Activated CD4-positive, alpha-beta T cell treated with anti-CD3 and anti-CD28 coated beads, Interleukin-2, Interleukin-4, amounts not matched to agents 100 ng/mL and 50 ng/mL, durations not matched to agents 16 hours and 8 hours (primary cell): ENCODE data around the gene VSX1.

Source experiments
- DNase-seq: peaks from one replicate; pipeline ENCODE4 v3.0.0-alpha.2; 2020; ENCODE audit warnings: low spot score

Gene VSX1

DNA sequence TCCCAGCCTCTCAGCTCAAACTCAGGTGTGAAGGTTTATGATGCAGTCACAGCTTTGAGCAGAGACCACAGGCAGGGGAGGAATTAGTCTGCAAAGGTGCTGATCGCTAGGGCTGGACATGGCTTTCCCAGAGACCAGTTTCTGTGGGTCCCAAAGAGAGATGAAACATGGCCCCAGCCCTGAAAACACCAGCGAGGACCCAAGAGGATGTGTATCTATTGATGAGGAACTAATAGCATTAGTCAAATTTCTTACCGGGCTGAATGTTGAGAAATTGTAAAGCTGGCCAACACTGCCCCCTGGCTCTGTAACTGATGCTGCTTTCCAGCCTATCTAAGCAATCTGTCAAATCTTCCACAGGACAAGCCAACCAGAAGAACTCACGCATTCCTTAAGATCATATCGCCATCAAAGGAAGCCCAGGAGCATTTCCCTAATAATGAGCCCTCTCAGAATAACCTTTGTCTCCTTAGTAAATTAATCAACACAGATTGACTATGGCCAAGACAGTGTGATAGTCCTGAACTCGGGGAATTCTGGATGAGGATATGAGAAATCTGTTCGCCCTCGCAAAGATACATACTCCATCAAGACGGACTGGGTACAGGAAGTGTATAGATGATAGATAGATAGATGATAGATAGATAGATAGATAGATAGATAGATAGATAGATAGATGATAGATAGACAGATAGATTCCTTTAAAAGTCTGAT, 16.2 kb downstream of the VSX1 start:
- peak; percentile 46 for DNase-seq

DNA sequence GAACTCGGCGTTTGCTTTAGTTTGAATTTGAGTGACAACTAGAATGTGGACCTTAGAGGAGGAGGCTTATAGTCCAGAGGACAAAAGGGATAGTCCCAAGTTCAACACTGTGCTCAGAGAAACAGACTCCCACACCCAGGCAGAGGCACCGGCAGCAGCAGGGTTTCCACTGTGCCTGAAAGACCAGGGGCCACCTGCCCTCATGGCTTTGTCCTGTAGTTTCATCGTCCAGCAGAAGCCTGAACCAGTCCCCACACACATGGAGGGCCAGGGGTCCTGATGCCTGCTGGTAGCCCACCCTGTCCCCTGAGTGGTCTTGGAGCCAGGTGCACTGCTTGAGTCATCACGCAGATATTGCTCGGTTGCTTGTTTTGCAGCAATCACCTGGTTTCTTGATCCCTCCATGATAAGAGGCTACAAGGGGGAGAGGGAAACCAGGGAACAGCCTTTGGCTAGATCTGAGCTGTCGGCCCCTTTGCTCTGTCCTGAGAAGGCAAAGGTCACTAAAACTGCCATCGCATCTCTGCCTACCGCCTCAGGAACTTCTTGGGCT, 16.8 kb downstream of the VSX1 start:
- DNase-seq = no peak

DNA sequence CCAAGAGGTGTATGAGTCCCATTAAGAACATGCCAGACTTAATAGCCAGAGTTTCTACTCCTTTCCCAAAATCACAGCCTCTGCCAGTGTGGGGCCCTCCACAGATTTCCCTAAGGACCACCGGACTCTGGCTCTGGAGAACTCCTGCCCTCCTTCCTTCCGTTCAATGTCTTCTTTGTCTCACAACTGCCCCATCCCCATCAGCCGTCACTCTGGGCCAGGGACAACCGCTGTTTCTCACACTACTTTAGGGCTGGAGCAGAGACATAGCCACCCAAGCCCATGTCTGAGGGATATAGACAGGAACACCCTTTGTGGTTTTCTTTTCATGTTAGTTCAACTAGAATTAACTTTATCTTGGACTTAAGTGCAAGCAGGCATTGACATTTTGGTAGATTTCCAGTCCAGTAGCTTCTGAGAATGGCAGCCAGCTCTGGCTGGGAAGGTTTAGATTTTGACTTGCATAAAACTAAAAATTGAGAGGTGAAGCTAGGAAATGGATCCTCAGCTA, 17.3 kb downstream of the VSX1 start:
- no peak for DNase-seq

DNA sequence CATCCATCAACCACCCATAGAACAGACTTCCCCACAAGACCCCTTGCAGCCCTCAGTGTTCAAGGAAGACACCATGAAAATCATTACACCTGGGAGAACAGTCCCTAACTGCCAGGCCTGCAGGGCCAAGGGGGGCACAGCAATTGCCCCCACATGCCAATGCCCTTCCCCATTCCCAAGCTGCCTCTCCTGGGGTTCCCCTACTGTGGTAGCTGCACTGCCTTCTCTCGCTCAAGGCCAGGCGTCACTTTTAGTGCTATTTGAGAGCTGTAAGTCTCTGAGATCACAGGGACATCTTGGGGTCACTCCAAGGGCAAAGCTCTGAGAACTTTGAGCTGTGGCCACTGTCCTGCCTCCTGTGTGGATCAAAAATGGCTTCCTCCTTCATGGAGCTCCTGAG, 18.0 kb downstream of the VSX1 start:
- DNase-seq = no peak

DNA sequence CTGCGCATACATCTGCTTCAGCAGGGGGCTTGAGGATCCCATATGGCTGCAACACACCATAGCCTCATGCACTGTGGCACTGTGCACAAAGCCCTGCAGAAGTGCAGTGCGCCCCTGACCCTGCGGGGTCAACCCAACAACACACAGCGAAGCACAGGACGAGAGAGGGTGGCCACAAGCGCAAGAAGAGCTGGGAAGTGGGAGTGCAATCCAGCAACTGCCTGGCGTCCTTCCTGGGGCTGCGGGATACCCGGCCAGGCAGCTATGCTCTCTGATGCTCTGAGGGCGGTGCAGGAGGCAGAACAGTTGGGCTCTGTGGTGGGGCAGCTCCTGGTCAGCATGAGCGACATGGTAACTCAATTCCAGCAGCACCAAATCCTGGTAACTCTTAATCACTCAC, 18.4 kb downstream of the VSX1 start:
- DNase-seq = no peak

DNA sequence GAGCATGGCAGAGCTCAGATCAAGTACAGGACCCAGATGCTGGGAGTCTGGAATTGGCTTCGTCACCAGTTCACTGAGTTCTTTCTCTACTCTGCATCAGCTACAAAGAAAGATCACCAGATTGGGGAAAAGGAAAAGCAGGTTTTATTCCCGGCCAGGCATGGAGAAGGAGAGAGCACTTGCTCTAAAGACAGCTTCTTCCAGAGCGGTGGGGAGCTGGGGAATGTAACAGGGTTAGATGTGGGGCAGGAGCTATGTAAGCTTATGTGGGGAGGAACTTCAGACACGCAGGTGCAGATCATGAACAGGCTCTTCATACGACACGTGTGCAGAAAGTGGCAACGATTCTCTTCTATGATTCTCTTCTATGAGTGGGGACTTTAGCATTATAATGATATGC, 19.1 kb downstream of the VSX1 start:
- DNase-seq = no peak

DNA sequence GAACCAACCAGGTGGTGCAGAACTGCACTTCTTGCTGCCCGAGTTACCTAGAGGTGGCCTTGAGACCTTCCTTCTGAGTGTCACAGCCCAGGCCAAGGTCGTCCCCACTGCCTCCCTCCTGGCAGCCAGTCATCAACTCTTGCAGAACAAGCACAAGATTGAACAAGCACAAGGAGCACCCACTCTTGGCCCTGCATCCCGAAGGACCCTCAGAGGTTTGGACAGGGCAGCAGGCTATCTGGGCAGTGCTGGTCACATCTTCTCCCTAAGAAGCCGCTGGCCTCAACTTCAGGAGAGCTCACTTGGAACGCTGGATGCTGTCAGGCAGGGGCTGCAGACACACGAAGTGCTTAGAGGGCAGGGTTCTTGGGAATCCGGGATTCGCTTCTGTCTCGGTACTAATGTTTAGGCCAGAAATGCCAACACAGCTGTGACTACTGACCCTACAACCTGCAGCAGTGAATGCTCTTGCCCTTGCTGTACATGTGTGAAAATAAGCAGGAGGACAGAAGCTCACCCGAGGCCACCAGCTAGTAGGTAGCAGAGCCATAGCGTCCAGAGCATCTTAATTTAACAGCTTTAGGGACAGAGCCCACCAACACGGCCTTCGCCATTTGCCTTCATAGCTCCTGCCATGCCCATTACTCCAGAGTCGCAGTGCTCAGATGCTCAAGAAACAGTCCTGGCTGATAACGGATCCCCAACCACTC, 20.0 kb downstream of the VSX1 start:
- no peak for DNase-seq

DNA sequence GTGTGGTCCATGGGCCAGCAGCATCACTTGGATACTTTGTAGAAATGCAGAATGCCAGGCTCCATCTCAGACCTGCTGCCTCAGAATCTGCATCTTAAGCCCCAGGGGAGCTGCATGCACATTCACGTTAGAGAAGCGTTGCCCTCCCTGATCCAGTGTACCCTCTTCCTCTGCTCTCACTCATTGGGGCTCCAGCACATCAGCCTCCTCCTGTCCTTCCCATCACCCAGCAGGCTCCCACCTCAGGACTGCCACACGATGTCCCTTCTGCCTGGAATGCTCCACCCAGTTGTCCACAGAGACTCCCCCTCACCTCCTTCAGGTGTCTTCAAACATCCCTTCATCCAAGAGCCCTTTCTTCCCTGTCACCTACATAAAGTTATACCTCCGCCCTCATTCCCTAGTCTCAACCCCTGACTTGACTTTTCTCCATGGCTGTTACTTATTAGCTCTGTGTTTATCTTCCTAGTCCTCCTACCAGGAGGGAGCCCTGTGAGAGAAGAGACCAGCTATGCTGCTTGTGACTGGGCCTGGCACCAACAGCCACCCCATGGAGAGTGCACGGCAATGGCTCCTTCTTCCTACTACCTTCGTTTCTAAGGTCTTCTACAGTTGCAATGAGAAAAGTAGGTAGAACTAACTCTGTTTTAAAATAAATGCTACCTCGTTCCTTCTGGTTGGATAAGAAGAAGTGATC, 20.7 kb downstream of the VSX1 start:
- DNase-seq = no peak

DNA sequence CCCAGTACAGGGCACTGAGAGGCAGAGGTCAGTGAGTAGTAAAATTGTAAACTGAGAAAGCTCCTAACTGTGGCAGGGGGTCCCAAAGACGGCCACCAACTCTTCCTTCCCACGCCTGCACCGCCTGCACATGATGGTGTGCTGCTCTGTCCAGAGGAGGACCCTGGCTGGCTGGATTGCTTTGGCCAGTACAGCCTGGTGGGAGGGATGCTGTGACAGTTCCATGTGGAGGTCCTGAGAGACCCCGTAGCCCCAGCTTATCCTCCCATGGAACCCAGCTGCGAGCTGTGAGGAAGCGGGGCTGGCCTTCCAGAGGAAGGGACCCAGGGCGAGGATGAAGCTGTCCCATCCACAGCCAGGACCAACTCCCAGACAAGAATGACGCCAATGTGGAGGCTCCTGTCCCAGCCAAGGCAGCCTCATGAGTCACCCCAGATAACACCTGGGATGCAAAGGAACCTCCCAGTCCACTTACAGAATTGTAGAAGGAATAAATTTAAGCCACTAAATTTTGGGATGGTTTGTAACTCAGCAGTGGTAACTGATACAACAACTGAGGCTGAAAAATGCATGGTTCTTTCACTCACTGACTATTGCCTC, 22.0 kb downstream of the VSX1 start:
- no peak for DNase-seq

DNA sequence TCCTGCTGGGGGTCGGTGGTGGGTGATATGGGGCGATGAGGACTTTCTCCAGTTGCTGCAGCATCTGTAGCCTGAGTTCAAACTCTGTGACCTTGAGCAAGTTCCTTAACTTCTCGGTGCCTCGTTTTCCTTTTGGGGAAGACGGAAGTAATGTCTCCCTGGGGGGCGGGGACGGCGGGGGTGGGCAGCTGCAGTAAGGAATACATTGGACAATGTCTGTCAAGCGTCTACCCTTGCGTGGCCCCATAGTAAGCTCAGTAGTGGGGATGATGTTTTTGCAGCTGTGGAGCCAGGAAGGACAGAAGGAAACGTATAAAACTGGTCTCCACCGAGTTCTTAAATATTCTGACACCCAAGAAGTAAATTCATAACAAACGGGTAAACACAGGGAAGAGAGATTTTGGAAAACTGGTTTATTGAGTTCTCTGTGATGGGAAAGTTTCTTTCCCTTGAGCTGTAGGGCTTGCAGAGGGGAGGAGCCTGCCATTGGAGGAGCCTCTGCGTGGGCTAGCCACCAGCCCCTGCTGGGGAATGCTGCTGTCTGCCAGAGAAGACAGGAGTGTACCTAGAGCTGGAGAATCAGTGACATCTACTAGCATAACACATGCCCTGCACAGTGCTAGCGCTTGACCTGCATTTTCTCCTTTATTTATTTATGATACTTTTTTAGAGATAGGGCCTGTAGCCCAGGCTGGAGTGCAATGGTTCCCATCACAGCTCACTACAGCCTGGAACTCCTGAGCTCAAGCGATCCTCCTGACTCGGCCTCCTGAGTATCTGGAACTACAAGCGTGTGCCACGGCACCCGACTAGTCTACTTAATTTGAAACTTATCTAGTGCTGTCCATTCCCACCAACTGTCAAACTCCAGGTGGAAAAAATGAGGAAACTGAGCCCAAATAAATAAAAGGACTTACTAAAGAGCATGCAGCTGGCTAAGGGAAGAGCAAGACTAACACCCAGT, 22.8 kb downstream of the VSX1 start:
- DNase-seq = no peak

DNA sequence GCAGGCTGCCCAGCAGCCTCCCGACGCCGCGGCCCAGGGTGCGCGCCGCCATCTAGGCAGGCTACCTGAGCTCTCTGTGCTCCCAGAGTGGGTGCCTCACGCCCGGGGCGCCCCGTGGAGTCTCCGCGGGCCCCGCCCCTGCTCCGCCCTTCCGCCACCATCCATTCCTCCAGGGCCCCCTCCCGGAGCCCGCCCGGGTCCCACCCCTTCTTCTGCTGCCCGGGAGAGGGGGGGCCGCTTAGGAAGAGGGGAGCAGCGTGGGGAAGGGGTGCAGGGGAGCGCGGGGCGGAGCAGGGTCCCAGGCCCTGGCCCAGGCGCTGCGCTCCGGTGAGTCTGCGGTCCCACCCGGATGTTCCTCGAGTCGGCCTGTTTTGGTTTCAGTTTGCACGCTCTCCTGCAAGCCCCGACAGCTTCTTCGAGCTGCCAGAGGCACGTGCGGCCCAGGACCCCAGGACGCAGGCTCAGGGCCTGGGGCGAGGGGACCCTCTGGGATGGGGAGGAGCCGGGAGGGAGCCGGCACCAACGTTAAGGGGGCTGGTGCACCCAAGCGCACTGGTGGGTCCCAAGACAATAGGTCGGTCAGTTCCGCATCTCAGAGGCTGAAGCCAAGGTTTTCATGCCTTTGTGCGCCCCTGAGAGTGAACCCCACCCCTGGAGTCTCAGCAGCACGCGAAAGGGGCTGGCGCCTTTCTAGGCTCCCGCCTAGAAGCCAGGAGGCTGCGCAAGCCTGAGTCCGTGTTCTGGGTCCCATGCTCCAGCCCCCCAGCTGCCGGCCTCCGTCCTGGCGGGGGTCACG, 23.7 kb downstream of the VSX1 start, which contains the start of gene ACSS1:
TSS of gene ACSS1 (minus strand) at position 89 of the 796 bp plus-strand sequence. CDS start at position 52, 37 bp downstream.
- peak; percentile 74 for DNase-seq

DNA sequence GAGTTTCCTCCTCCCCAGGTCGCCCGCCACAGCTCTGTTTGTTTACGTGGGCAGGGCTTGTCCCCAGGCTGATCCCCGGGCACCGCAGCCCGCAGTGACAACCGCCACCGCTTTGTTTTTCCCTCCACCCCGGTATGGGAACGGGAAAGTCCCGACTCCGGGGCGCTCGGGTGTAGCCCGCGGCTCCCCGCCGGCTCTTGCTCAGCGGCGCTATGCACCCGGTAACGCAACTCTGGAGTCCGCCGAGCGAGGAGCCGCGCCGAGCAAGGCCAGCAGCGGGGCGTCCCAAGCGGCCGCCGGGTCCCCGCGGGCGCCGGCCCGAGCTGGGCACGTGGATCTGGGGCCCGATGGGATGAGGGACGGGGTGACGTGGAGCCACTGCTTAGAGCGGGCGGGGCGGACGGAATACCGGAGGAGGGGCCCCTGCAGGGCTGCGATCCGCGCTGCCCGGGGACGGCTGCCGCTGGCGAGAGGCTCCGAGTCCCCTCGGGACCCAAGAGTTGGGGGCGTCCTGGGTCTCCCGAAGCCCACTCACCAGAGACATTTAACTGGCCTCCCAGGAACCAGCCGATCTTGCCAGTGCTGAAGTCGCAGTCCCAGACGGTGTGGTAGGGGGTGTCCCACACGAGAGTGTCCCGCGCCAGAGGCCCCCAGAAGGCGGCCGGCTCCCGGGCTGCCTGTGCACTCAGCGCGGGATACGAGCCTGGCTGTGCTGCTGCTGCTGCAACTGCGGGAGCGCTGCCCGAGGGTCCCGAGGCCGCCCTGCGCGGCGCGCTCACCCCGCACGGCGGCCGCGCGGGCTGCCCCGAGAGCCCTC, 24.5 kb downstream of the VSX1 start:
- peak; percentile 65 for DNase-seq

DNA sequence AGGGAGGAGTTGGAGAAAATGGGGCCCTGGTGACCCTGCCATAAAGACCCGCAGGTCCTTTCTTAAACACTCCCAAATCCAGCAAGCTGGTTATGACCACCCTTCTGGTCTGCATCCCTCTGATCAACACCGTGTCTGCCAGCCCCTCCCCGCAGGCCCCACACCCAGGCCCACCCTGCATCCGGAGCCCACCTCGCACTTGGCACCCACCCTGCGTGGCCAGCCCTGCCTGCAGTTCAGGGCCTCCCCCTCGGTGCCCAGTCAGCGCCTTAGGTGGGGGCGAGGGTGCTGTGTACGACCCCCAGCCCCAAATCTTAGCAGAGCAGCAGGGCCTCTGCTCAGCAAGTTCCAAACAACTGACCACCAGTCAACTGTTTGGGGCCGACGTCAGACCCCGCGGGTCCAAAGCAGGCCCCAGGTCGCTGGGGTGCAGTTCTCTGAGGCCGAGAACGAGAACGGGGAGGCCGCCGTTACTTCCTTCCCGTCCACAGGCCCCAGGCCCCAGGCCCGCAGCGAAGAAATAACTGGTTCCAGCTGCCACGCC, 25.2 kb downstream of the VSX1 start:
- no peak for DNase-seq

DNA sequence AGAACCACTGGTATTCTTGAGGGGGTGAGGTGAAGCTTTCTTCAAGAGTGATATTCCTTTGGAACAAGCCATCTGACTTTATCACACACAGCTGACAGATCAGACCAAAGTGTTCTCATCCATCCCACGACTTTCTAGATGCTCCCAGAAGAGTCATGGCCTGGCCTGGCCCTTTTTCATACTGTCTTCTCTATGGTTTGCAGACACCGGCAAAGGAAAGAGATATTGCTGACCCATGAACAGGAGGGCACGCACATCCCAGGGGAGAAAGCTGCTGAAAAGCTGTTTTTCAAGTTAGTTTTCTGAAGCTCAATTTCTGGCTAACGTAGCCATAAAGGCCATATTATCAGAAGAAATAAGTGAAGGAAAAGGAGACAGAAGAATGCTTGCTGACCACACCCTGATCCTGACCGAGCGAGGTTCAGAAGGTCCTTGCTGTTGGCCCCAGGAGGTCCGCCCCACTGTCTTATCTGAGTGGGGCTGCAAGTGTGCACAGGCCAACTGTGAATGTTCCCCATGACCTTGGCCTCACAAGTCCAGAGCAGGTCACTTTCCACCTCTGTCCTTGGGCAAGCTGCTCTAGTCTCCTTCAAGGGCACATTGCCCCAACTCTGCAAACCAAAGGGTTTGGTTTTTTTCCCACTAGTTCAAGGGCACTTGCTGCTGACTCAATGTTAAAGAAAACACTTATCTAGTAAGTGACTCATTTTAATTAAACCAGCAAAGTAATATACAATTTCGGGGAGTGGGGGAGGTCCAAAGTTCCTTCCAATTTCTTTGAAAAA, 26.0 kb downstream of the VSX1 start:
- DNase-seq = peak; percentile 7

DNA sequence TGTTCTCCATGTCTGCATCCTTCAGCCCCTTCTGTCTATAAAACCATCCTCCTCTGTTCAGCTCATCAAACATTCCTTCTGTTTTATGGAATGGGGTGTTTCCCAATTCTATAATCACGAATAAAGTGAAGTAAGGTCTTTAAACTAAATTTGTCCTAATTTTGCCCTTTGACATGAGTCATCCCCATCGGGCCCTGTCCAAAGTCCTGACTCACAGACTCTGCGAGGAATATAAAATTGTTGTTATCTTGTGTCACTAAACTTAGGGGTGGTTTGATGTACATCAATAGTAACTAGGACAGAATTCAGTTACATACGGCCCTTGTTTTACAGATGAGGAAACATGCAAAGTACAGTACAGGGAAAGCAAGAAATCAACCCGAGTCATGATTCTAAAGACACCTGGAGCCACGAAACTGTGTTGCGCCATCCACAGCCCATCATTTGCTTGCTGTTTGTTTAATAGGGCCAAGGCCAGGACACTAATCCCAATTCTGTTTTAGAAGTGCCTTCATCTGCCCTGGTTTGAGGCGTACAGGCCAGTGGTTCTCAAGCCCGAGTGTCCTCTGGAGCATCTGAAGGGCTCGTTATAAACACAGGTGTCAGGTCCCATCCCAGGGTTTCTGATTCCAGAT, 26.8 kb downstream of the VSX1 start:
- no peak for DNase-seq

DNA sequence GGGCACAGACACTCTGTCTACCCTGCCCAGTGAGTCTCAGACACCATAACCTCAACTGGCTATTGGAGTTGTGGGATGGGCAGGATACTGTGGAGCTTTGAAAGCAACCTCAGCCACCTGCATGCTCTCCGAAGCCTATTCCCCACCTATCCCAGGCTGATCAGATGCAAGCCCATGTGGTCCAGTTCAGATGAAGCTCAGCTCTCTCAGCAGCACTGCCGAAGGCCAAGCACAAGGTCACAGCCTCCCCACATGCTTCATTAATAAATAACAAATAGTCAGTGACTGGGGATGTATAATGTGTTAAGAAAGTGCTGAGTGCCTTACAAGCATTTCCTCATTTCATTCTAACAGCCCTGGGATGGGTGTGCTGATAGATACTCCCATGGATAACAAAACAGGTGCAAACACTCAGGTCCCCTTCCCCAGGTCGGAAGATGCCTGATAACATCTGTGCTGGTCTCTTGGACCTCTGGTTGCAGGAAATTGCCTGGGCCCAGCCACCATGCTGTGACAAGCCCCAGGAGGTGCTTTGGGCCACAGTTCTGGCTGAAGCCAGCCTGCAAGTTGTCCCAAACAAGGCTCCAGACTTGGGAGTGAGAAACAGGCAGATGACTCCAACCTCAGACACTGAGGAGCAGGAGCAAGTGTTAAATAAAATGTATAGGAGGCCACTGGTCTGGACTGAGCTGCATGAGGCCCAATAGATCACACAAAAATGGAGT, 27.7 kb downstream of the VSX1 start:
- DNase-seq = no peak
